Medulla oblongata (tissue), 1 donor: ENCODE measurements around the gene FRRS1L.

ENCODE experiments used
- DNase-seq: peaks from one replicate; pipeline ENCODE4 v3.0.0-alpha.2; 2015; ENCODE audit errors: extremely low spot score

Gene FRRS1L

DNA sequence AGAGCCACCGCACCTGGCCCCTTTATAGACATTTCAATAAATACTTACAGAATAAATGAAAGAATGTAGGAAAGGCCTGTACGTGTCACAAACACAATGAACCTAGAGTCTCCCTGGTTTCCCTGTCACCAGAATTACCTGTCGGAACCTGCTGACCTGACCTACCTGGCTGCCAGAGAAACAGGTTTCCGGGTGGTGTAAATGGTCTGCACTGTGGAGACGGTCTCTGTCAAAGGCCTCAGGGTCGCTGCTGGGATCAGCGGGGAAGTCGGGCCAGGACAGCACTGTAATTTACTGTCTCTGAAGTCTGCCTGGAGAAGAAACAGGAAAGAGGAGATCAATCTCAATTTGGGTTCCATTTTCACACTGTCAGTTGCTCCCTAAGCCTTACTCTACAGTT, 9.3 kb upstream of the FRRS1L start:
- no peak for DNase-seq

DNA sequence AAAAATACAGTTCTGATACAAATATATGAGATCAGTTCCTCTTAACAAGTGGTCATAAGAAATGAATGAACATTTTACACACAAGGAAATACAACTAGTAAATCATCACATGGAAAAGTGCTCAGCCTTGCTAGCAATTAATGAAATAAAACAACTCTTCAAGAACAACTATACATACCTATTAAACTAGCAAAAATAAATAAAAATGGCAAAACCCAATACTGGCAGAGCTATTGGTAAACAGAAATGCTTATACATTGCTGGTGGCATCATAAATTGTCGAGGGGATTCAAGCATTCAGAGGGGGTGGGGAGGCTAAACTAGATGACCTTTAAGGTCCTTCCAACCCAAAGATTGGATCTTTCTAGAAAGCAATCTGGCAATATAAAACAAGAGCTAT, 5.9 kb upstream of the FRRS1L start:
- no peak for DNase-seq

DNA sequence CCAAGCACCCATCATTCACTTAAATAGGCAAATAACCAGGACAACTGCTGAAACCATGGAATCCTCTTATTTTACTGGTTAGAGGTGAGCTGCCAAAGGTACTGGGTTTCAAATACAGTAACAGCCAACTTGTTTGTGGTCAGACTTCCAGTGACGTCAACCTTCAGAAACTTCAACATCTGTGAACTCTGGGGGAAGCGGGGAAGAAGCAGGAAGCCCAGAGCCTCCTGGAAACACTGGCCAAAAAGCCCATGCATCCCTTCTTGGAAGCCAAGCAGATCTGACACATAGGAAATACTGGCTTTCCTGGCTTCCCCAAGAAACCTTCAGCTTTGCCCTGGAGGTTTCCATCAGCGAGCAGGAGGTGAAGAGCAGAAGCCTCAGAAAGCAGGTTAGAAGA, 4.9 kb upstream of the FRRS1L start:
- DNase-seq, result no peak

DNA sequence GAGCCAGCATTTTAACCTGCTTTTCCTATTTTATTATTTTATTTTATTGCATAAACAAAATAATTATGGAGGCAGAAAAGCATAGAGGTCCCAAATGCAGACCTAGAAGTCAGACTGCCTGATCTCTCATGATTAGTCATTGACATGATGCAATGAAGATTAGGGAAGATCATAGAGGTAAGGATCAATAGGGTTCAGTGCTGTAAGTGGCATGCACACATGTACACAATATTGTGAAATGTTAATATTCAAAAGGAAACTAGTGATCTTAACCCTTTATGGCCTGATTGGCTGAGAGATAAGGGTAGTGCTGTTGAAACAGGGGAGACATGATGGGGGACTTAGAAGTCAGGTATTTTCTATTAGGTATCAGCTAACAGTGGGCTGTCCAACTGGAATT, 1.1 kb upstream of the FRRS1L start:
- no peak for DNase-seq

DNA sequence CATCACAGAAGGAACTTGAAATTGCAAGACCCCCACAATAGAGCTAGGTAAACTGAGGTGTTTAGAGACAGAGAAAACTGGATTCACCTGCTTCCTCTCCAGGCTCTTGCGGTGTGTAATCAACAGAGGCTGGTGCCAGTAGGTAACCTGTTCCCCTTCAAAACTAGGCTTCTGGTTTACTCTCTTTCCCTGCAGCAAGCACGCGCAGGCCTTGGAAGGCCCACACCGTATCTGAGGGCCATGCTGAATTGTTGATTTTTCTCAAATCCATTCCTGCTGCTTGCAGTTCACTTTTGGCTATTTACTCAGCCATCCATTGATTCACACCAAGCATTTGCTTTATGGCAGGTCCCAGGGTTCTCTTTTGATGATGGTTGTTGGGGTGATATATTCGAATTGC, 667 bp upstream of the FRRS1L start:
- DNase-seq, result no peak

DNA sequence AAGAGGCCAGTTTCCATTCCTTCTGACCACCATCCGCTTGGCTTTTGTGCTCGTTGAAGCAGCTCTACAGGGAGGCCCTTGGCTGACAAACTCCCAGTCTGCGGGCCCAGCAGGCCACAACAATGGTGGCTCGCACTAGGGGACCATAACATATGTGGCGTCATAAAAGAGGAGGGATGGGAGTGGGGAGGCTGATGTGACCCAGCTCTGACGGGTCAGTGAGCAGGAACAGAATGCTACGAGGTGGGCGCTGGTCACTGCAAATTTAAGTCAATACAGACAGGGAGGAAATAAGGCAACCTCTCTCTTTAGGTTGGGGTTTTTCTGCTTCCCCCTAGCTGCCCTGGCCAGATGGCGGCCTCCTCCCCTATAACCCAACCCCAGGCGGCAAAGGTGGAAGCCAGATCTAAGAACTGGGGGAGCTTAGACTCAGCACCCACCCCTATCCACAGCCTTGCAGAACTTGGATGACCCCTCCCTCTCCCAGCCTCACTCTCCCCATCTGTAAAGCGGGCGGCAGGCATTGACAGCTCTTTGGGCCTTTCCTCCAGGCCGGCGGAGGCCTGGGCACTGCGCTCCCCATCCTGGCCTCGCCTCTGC, 778 bp downstream of the FRRS1L start:
- DNase-seq, result no peak

DNA sequence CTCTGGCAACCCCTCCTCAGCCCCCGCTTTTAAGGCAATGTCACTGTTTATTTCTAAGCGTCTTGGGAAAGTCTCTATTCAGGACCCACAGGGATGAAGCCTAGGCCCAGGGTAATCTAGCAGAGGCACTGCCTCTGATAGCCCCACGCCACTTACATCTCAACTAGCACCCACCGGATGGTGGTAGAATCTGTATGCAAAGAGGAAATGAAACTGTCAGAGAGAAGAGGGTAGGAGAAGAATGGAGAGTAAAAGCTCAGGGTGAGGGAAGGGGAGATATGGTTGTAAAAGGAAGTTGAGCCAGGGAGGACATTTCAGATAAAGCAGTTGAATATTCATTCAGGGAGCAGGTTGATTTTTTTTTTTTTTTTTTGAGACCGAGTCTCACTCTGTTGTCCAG, 3.0 kb downstream of the FRRS1L start:
- no peak for DNase-seq

DNA sequence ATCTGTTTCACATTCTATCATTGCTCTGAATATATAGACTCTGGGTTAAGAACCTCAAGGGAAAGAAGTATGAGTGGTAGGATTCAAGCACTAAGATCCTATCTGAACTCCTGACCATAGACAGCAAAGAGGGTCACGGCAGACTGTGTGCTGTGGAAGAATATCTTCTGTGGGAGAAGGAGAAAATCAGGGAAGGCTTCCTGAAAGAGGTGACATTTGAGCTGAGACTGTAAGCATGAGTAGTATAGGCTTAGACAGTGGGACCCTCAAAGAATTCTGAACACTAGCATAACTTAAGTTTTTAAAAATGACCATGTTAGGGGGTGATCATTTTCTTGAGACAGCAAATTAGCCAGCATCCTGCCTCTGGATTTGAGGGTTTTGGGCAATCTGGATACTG, 3.9 kb downstream of the FRRS1L start:
- no peak for DNase-seq

DNA sequence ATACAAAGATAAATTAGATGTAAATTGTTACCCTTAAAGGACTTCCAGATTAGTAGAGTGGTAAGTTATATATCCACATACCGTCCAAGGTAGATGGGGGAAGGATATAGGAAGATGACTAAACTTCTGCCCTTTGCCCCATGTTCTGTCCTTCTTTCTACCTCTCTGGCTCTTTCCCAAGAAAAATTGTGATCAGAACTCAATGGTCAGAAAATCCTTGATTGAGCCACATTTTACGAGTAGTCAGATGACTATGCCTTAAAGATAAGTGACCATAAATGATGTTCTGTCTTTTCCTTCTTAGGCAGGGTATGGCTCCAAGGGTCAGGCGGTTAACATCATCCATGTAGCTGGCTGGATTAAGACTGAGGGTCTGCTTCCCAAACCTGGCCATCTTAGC, 4.4 kb downstream of the FRRS1L start:
- DNase-seq, result no peak

DNA sequence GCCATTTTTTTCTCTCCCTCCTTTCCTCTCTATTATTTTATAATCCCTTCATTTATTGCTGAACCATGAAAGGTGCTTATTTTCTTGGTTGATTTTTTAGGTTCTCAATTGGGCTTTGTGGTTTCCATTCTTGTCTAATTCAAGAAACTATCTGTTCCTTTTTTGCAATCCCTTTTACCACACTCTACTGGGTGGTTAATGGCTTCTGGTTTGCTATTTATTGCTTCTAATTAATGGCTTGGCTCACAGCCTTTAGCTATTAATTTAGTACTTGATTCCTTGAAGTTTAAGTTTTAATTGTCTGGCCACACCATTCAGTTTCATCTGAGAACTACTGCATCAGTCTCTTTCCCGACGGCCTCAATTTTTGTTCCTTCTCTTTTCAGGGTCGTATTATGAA, 5.6 kb downstream of the FRRS1L start:
- no peak for DNase-seq

DNA sequence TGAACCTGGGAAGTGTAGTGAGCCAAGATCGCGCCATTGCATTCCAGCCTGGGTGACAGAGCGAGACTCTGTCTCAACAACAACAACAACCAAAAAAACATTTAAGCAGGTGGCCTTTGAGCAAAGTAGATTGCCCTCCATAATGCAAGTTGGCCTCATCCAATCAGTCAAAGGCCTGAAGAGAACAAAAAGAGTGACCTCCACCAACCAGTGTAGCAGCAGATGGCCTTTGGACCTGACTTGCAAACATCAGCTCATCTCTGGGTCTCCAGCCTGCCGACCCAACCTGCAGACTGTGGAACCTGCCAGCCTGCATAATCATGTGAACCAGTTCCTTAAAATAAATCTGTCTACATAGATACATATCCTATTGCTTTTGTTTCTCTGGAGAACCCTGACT, 7.5 kb downstream of the FRRS1L start:
- DNase-seq, result no peak

DNA sequence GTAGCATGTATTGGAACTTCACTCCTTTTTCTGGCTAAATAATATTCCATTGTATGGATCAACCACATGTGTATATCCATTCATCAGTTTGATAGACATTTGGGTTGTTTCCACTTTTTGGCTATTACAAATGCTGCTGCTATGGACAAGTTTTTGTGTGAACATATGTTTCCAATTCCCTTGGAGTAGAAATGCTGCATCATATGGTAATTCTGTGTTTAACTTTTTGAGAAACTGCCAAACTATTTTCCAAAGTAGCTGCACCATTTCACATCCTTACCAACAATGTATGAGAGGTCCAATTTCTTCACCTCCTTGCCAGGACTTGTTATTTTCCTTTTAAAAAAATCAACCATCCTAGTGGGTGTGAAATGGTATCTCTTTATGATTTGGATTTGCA, 8.4 kb downstream of the FRRS1L start:
- DNase-seq, result no peak

DNA sequence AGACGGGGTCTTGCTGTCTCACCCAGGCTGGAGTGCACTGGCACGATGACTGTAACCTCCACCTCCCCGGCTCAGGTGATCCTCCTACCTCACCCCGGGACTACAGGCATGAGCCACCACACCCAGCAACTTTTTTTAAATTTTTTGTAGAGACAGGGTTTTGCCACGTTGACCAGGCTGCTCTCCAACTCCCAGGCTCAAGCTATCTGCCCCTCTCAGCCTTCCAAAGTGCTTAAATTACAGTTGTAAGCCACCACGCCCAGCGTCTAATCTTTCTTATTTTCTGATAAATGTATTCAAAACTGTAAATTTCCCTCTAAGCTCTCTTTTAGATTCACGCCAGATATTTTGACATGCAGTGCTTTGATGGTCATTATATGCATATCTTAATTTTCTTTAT, 10.3 kb downstream of the FRRS1L start:
- DNase-seq, result no peak

DNA sequence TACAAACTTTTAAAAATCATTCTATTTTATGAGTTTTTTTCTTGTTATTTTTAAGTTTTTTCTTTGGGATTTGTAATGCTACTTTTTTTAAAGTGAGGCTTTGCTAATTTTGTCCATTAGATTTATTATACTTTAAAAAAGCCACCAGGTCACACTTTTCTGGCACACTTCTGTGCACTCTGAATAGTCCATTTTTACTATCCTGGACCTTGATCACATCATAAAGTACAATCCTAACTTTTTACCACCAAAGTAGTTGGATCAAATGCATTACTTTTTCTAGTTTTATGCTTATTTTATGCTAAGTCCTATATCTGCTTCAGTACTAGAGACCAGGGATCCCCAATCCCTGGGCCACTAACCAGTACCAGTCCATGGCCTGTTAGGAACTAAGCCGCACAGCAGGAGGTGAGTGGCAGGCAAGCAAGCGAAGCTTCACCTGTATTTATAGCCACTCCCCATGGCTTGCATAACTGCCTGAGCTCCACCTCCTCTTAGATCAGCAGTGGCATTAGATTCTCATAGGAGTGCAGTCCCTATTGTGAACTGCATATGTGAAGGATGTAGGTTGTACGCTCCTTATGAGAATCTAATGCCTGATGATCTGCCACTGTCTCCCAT, 16.0 kb downstream of the FRRS1L start:
- DNase-seq, result no peak

DNA sequence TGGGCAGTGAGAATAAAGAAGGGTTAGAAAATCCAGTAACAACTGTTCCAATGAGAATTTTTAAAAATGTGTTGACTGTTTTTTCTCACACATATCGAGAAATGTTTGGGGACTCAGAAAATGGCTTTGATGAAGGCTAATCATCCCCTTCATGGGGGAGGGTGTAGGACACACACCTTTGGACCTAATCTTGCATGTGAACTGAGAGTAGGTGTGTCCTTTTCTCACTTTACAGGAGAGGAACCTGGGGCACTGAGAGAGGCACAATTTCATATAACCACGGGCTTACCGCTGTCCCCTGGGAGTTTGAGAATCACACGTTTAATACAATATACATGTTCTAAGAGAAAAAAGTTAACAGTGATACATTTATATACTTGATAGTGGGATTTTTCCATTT, 17.3 kb downstream of the FRRS1L start:
- no peak for DNase-seq

DNA sequence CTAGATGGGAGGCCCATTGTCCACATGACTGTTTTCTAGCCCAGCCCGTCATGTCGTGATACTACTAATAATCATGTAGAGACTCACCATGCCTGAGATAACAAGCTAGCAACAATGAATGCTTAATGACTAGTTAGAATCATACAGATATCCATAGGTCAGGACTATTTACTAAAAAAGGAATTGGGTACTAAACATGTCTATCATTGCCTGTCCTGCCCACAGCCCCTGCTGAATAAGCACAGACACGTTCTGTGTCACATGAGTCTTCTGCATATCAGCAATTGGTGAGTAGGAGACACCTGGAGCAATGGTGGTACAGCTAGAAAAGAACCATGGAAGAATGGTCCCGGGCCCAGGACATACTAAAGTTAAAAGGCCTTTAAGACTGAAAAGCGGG, 18.0 kb downstream of the FRRS1L start:
- DNase-seq, result no peak

DNA sequence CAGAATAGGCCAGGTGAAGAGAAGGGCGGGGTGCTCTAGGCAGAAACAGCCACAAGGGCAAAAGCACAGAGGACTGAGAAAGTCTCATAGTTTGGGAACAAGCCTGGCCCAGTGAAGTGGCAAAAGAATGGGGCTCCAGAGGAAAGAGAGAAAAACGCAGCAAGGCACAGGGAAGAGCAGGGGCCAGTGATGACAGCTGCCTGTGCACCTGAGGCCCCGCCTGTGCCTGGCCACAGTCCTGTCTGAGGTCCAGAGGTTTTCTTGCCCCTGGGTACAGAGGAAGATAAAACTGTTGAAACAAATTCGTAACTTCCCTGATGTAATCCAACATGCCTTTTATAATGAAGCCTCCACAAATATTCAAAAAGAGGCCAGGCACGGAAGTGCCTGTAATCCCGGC, 22.0 kb downstream of the FRRS1L start:
- no peak for DNase-seq

DNA sequence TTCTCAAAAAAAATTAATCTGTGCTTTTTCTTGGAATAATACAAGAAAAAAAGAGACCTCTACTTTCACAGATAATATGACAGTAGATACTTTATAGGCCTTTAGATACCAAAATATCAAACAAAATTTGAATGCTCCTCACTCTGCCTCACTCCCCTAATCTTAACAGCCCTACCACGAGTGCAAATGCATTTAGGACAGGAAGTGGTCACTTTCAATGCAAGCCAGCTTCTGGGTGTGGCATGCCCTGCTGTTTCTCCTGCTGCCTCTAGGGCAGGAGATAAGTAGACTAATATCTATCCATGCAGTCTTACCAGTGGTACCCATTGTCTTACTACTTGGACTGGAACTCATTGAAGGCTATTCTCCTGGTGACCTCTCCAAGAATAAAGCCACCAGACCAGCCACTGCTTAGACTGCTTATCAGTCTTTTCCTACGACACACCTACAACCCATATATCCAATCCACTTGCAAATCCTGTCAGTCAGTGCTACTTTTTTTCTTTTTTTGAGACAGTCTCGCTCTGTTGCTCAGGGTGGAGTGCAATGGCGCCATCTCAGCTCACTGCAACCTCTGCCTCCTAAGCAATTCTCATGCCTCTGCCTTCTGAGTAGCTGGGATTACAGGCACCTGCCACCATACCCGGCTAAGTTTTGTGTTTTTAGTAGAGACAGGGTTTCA, 23.0 kb downstream of the FRRS1L start:
- no peak for DNase-seq

DNA sequence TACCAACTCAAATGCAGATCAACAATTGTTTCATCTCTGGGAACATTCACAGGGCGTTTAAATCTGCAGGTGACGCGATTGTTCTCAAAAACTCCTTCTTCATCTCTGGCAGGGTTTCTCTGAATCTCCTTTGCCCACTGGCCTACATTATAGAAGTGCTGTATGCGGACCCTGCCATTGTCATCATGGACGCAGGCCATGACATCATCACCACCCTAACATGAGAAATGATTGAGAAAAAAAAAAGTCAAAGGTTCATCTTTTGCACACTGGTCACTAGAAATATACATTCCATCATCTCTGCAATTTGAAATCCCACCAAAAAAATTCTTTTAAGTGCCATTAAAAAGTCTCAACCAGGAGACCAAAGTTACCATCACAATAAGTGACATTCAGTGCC, 25.7 kb downstream of the FRRS1L start:
- DNase-seq, result no peak

DNA sequence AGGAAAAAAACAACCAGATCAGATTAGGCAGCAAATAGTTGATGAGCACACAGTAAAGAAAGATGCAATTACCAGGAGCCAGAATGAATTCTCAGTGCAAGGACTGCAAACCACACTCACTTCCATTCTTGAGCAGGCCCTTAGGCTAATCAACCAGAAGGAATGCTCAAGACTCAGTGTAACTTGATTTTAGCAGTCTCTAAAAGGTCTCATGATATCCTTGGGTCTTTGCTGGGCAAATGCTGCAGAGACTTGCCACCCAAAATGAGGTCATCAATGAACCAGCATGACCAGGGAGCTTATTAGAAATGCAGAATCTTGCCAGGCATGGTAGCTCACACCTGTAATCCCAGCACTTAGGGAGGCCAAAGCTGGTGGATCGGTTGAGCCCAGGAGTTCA, 27.2 kb downstream of the FRRS1L start:
- DNase-seq, result no peak

DNA sequence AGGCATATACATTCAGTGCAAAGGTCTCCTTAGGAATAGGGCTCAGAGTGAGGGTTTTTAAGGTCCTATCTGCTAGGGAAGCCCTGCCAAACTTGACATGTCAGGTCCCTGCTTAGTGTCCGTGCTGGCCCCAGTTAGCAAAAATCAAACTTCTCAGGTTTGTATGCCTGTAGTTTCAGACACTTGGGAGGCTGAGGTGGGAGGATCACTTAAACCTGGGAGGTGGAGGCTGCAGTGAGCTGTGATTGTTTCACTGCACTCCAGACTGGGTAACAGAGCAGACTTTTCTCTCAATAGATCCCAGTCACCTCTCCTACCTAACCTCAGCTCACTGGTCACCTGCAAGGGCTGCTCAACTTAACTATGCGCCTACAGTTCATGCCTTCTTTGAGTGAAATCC, 28.6 kb downstream of the FRRS1L start:
- no peak for DNase-seq

DNA sequence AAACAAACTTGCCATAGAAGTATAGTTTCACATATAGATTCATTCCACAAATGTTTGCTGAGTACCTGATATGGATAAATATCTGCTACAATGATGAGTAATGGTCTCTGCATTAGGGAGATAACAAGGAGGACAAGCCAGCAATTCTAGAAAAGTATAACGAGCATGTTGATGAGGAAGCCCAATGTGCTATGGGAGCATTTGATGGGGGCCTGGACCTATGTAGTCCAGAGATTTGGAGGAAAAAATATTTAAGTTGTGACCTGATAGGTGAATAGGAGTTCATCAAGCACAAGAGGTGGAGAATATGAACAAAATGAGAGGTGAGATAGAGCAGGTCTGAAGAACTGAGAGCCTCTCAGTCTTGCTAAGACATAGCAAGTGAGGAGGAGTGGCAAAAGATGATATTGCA, 32.9 kb downstream of the FRRS1L start:
- DNase-seq, result no peak

DNA sequence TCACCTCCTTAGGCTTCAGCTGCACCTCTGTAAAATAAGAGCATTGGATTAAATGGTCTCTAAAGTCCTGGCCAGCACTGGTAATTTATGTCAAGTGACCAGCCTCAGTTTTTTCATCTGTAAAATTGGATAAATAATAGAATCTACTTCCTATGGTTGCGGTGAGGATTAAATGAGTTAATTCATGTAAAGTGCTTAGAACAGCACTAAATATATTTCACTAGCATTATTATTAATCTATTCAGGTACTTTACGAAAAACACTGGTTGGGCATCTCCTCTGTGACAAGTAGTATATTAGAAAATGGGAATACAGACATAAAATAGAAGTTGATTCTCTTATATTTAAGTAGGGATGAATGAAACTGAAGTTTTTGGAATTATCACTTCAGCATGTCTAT, 33.5 kb downstream of the FRRS1L start:
- no peak for DNase-seq

DNA sequence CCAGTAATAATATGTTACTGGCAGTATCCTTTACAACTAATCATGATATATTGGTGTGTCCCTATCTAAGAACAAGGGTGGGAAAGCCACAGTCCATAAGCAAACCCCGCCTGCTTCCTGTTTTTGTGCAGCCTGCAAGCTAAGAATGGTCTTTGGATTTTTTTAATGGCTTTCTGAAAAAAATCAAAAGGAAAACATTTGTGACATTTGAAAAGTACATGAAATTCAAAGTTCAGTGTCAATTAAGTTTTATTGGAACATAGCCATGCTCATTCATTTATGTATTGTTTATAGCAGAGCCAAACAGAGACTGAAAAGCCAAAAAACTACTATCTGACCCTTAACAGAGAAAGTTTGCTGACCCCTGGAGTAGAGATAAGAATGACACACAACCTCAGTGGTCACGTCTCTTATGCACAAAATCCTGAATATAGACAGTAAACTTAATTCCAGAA, 34.5 kb downstream of the FRRS1L start:
- DNase-seq, result no peak
